ENCODE data around the gene RRAGD. TPM values are rescaled to one million over a fixed set of nuclear protein-coding genes. Genes with fewer than 3 reads are reported as not detected.

Gene RRAGD
- total and polyA plus RNA-seq, 2 of the 13 experiments (the other 11 are each of a cell fraction or from before 2014, with no cell fraction given) = 0.35 to 0.53 TPM

DNA sequence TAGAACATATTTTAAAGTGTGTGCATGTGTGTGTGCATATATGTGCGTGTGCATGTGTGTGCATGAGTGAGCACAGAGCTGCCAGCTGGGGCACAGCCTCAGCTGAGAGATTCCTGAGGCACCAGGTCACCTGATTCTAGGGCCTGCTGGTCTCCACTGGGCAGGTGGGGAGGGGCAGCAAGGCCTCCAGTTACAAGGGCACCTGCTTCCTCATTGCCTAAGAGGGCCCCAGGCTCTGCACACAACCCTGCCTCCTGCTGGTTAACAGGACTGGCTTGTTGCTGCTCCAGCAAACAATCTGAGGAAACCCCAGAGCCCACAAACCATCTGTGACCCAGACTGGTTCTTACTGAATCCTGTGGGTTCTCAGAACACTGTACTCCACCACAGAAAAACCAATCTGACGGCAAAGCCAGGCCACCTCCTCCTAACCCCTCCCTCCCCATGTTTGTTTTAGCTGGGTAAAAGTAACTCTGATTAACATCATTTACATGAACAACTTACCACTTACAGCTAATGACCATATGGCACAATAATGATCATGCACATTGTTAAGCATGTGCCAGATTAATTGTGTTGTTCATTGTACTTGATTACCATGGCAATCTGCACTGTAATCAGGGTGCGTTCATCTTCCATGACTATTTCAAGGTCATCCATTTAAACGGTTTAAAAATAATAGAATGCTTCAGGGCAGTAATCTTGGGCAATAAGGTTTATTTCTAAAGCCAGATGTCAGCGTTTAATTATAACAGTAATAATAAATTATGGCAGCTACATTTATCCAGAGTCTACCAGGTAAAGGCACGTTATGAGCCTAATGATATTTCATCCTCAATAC, 36.4 kb downstream of the RRAGD start (continued):
- TF ChIP-seq, protein P1, sequence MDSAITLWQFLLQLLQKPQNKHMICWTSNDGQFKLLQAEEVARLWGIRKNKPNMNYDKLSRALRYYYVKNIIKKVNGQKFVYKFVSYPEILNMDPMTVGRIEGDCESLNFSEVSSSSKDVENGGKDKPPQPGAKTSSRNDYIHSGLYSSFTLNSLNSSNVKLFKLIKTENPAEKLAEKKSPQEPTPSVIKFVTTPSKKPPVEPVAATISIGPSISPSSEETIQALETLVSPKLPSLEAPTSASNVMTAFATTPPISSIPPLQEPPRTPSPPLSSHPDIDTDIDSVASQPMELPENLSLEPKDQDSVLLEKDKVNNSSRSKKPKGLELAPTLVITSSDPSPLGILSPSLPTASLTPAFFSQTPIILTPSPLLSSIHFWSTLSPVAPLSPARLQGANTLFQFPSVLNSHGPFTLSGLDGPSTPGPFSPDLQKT (CRISPR knock-in tag; IDR thresholded peaks at IDR 0.05; ENCODE audit: borderline replicate concordance) = no peak
- TF ChIP-seq YEATS4 (CRISPR knock-in tag; IDR thresholded peaks at IDR 0.05; ENCODE audit: borderline replicate concordance) (no peak), ZNF12 (CRISPR knock-in tag; IDR thresholded peaks at IDR 0.05) (no peak), MIER3 (CRISPR knock-in tag; IDR thresholded peaks at IDR 0.05; ENCODE audit: borderline replicate concordance) (no peak), GATAD2A (CRISPR knock-in tag; IDR thresholded peaks at IDR 0.05) (peak; percentile 33; the same call in 1 of the 2 replicates), SIX4 (CRISPR knock-in tag; IDR thresholded peaks at IDR 0.05) (peak; percentile 62; the same call in 1 of the 2 replicates), NONO (IDR thresholded peaks at IDR 0.05) (no peak), NONO (CRISPR knock-in tag; conservative IDR thresholded peaks at IDR 0.05) (no peak), ZFX (CRISPR knock-in tag; IDR thresholded peaks at IDR 0.05; ENCODE audit: low read depth) (peak; percentile 64; the same call in 1 of the 2 replicates), CEBPB (IDR thresholded peaks at IDR 0.05; ENCODE audit: borderline replicate concordance, low read depth, low read length) (peak; percentile 84; the same call in 1 of the 2 replicates)
- TF ChIP-seq, protein P2, sequence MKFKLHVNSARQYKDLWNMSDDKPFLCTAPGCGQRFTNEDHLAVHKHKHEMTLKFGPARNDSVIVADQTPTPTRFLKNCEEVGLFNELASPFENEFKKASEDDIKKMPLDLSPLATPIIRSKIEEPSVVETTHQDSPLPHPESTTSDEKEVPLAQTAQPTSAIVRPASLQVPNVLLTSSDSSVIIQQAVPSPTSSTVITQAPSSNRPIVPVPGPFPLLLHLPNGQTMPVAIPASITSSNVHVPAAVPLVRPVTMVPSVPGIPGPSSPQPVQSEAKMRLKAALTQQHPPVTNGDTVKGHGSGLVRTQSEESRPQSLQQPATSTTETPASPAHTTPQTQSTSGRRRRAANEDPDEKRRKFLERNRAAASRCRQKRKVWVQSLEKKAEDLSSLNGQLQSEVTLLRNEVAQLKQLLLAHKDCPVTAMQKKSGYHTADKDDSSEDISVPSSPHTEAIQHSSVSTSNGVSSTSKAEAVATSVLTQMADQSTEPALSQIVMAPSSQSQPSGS (CRISPR knock-in tag; IDR thresholded peaks at IDR 0.05) = no peak
- TF ChIP-seq, protein P3, sequence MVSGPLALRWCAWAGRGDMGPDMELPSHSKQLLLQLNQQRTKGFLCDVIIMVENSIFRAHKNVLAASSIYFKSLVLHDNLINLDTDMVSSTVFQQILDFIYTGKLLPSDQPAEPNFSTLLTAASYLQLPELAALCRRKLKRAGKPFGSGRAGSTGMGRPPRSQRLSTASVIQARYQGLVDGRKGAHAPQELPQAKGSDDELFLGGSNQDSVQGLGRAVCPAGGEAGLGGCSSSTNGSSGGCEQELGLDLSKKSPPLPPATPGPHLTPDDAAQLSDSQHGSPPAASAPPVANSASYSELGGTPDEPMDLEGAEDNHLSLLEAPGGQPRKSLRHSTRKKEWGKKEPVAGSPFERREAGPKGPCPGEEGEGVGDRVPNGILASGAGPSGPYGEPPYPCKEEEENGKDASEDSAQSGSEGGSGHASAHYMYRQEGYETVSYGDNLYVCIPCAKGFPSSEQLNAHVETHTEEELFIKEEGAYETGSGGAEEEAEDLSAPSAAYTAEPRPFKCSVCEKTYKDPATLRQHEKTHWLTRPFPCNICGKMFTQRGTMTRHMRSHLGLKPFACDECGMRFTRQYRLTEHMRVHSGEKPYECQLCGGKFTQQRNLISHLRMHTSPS (CRISPR knock-in tag; IDR thresholded peaks at IDR 0.05; ENCODE audit: low read depth) = peak; percentile 29; the same call in 1 of the 2 replicates
- TF ChIP-seq, protein P4, sequence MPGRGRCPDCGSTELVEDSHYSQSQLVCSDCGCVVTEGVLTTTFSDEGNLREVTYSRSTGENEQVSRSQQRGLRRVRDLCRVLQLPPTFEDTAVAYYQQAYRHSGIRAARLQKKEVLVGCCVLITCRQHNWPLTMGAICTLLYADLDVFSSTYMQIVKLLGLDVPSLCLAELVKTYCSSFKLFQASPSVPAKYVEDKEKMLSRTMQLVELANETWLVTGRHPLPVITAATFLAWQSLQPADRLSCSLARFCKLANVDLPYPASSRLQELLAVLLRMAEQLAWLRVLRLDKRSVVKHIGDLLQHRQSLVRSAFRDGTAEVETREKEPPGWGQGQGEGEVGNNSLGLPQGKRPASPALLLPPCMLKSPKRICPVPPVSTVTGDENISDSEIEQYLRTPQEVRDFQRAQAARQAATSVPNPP (CRISPR knock-in tag; IDR thresholded peaks at IDR 0.05) = no peak
- TF ChIP-seq, protein P5, sequence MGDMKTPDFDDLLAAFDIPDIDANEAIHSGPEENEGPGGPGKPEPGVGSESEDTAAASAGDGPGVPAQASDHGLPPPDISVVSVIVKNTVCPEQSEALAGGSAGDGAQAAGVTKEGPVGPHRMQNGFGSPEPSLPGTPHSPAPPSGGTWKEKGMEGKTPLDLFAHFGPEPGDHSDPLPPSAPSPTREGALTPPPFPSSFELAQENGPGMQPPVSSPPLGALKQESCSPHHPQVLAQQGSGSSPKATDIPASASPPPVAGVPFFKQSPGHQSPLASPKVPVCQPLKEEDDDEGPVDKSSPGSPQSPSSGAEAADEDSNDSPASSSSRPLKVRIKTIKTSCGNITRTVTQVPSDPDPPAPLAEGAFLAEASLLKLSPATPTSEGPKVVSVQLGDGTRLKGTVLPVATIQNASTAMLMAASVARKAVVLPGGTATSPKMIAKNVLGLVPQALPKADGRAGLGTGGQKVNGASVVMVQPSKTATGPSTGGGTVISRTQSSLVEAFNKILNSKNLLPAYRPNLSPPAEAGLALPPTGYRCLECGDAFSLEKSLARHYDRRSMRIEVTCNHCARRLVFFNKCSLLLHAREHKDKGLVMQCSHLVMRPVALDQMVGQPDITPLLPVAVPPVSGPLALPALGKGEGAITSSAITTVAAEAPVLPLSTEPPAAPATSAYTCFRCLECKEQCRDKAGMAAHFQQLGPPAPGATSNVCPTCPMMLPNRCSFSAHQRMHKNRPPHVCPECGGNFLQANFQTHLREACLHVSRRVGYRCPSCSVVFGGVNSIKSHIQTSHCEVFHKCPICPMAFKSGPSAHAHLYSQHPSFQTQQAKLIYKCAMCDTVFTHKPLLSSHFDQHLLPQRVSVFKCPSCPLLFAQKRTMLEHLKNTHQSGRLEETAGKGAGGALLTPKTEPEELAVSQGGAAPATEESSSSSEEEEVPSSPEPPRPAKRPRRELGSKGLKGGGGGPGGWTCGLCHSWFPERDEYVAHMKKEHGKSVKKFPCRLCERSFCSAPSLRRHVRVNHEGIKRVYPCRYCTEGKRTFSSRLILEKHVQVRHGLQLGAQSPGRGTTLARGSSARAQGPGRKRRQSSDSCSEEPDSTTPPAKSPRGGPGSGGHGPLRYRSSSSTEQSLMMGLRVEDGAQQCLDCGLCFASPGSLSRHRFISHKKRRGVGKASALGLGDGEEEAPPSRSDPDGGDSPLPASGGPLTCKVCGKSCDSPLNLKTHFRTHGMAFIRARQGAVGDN (CRISPR knock-in tag; IDR thresholded peaks at IDR 0.05) = peak; percentile 35

All from HepG2 (cell line).